NCI-H460 (cell line): ENCODE measurements around the gene MTHFD2L. TPM values are rescaled to one million over a fixed set of nuclear protein-coding genes. Genes with fewer than 3 reads are reported as not detected.

Experiments
- DNase-seq: peaks from one replicate; pipeline ENCODE4 v3.0.0-alpha.2; 2016; ENCODE audit warnings: low read depth; ENCODE audit errors: extremely low read depth
- total RNA-seq: library from RNA; depleted of rRNA; stranded (reverse); fragments of >200 nt; shearing (Covaris generic); gene quantifications from 2 replicates; pipeline ENCODE4 v1.2.3, GENCODE V29; 2014

The MTHFD2L gene
- total RNA-seq, 1 experiment from 2014 or later: 57.6 TPM

DNA sequence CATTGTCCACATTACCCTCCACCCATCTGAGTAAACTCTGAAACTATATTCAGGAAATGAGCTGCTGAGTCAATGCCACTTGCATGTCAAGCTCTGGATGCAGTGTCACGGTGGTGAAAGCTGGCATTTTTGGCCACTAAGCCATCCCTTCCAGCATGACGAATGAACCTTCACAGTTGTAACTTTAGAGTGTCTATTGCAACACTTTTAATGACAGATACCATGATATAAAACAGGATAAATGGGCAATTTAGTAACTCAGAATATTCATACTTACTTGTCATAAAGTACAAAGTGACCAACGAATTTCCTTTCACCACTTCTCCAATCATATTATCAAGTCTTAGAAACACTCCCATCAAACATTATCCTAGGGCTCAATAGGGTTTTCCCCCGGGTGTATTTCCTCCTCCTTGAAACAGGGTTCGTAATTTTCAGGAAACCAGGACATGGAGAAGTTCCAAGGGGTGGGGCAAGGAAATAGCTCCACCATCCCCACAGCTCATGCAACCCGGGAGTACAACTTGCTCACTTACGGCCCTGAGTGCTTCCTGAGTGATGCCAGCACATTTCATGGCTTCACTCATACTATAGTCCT is 73.1 kb downstream of the MTHFD2L start:
- DNase-seq: peak; percentile 97

DNA sequence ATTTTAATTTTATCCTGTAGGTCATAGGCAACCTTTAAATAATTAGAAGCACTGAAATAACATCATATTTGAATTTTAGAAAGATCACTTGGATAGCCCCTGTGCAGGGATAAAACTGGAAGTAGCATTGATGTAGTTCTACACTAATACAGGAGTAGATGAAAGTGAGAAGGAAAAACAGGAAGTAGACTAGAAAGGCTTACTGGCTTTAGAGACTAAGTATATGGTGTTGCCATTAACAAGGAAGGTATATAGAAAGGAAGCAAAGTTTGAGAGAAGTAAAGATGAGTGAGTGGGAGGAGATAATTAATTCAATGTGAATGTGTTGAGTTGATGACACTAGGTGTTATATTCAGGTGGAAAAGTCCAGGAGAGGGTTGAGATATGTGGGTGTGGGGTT is 77.2 kb downstream of the MTHFD2L start:
- no peak for DNase-seq

DNA sequence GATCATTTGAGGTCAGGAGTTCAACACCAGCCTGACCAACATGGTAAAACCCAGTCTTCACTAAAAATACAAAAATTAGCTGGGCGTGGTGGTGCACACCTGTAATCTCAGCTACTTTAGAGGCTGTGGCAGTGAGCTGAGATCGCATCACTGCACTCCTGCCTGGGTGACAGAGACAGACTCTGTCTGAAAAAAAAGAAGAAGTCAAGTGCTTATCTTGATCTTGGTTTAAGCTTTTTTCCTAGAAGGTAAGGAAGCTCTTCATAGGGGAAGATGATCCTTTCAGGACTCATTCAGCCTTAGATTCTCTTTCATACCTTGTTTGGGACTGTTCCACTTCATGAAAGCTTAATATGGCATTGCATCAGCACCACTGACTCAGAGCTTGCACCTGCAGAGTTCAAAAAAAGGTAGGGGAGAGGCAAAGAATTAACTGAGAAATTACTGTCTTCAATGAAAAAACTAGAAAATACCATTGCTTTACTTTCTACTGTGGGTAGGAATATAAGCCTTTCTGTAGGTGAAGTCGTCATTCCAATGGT is 79.6 kb downstream of the MTHFD2L start:
- DNase-seq: no peak

DNA sequence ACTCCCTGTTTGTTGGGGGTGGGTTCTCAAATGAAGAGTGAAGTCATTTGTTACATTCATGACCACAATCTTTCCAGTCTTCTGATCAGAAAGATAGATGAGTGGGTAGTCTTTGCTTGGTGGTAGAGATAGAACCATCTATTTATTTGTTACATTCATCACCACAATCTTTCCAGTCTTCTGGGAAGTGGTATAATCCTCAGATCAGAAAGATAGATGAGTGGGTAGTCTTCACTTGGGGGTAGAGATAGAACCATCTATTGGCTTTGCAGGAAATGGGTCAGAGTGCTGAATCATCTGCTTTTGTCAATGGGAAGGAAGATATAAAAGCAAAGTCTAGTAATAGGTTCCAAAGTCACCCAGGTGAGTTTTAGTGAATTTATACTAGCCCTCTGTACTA is 86.1 kb downstream of the MTHFD2L start:
- DNase-seq: no peak

DNA sequence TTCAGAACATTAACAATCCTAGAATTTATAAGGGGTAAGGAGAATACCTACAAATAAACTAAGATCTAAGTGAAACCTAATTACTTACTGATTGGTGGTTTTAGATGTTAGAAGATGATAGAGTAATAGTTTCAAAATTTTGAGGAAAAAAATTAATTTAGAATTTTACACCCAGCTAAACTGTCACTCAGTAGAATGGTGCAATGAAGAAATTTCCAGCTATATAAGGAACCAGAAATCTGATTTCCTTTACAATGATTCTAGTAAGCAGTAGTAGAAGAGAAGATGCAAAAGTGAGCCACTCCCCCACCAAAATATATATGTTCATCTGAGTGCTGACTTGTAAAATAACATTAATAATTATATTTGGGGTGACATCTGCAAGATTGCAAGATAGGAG is 95.0 kb downstream of the MTHFD2L start:
- DNase-seq: no peak

DNA sequence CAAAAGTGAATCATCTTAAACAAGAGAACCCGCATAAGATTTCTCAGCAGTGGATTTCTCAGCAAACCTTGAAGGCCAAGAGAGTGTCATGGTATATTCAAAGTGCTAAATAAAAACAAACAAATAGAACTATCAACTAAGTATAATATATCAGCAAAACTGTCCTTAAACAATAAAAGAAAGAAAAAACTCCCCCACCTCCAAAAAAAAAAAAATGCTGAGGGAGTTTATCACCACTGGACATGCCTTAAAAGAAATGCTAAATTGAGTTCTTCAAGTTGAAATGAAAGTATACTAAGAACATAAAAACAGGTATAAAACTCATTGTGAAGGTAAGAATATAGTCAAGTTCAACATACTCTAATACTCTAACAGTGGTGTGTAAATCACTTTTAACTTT is 96.5 kb downstream of the MTHFD2L start:
- no peak for DNase-seq

DNA sequence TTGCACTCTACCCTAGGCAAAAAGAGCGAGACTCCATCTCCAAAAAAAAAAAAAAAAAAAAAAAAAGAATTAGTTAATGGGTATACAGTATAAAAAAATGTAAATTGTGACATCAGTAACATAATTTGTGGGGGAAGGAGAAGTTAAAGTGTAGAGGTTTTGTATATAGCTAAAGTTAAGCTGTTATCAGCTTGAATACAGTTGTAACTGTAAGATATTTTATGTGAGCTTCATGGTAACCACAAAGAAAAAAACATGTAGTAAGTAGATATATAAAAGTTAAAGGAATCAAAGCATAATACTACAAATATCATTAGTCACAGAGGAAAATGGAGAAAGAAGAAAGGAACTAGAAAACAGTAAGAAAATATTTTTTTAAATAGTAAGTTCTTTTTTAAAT is 97.2 kb downstream of the MTHFD2L start:
- no peak for DNase-seq

DNA sequence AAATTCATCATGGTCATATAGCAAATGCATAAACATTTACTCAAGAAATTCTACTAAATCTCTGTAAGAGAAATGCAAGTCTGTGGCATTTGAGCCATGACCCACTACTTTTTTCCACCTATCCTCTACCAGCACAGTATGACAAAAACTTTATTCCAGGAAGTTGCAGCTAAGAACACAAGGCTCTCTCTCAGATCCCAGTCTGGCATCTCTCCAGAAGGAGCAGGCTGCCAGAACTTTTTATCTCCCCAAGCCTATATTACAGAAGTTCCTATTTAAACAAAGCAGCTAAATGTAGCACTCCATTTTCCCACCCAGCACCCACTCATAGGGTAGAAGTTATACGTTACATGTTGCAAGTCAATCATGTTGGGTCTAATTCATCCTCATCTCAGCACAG is 101.0 kb downstream of the MTHFD2L start:
- DNase-seq: no peak

DNA sequence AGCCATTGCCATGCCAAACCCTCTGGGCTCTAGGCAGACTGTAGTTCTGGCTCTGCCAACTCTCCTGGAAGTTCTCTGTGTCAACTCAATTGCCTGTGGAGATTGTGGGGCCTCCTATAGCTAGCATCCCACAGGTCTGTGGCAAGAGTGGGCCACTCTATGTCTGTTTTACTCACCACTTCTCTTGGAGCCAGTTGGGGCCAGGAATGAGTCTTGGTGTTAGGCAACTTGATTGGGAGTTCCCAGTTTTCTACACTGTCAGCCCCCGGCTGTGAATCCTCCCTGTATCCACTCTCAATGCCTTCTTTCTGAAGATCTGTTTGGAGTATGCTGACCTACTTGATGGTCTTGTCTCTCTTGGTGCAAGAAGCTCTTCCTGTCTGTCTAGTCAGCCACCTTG is 102.1 kb downstream of the MTHFD2L start:
- no peak for DNase-seq

DNA sequence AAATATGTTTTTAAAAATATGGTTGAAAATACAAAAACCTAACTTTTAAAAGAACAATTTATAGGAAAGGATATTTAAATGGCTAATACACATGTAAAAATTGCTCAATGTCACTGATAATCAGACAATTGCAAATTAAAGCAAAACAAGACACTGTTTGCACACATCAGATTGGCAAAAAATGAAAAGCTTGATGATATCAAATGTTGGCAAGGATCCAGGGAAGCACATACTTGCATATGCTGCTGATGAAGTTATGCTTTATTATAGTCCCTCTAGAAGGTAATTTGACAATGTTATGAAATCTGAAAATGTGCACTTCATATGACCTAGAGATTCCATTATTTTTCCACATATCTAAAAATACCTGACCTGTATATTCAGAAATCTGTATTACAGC is 104.6 kb downstream of the MTHFD2L start:
- DNase-seq: no peak

DNA sequence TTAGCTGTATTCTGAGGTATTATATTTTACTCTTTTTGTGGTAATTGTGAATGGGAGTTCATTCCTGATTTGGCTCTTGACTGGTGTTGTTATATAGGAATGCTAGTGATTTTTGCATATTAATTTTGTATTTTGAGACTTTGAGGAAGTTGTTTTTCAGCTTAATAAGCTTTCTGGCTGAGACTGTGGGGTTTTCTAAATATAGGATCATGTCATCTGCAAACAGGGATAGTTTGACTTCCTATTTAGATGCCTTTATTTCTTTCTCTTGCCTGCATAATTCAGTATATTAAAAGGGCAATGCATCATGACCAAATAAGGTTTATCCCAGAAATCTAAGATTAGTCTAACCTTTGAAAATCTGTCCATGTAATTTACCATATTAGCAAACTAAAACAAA is 105.6 kb downstream of the MTHFD2L start:
- DNase-seq: no peak

DNA sequence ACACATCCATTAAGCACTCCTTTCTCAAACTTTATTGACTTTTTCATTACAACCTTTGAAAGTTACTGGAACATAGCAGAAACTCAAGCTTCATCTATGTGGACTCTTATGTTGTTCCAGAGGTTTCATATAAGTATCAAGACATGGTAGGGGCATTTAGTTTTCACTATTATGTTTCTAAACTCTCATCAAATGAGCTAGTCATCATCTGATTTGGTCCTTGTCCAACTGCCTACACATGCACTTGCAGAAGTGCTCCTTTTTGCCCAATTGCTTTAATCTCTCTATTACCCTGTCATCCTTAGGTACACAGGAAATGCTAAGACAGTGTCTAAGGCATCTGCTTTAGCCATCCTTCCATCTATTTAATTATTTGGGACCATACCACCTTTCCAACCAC is 108.2 kb downstream of the MTHFD2L start:
- DNase-seq: no peak

DNA sequence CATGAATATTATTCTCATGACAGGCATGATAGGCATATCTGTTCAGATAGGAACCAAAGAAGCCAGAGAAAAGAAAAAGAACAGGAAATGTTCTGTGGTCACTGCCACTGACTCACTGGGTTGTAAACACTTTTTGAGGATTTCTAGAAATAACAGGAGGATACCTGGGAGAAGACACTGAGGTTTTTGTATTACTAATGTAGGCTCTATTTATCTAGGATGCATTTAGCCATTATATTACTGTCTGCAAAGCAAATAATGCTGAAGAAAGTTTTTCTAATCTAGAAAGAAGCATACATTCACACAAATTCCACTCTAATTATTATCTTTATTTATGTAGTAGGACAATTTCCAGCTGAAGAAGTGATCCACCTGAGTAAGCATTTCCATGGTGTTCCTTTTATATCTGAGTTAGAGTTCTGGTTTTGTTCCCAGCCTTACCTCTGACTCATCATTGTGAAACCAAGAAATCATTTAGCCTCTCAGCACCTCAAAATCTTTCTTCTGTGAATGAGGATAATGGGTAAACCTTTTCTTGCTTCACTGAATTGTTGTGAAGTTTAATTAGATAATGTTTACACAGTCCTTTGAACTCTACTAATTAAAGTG is 110.2 kb downstream of the MTHFD2L start:
- no peak for DNase-seq

DNA sequence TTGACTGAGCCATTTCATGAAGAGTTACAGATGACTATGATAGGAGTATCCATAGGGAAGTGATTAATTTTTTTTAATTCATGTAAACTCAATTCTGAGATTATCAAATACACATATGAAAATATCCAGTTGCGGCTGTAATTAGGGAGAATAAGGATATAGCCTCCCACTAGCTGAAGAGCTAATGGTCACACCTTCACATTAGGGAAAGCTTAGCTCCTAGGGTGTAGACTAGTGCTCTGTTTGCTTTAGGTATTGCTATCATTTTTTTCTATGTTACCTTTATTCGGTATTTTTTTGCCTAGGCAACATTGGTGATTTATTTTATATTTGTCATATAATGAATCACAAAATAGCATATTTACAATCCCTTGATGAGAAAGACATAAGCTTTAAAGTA is 110.7 kb downstream of the MTHFD2L start:
- no peak for DNase-seq

DNA sequence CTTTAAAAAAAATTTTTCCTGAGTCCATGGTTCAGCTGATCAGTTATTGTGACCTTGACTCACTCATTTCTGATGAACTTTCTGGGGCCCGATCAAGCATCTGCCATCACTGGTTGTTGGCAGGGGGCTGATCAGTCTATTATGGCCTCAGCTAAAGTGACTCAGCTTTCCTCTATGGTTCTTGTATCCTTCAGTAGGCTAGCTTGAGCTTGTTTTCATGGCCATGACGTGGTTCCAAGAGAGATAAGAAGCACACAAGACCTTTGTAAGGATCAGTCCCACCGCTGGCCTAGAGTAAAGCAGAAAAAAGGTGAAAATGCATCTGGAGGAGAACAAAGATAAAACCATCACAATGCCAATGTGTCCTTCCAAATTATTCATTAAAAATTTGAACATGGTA is 120.6 kb downstream of the MTHFD2L start:
- no peak for DNase-seq

DNA sequence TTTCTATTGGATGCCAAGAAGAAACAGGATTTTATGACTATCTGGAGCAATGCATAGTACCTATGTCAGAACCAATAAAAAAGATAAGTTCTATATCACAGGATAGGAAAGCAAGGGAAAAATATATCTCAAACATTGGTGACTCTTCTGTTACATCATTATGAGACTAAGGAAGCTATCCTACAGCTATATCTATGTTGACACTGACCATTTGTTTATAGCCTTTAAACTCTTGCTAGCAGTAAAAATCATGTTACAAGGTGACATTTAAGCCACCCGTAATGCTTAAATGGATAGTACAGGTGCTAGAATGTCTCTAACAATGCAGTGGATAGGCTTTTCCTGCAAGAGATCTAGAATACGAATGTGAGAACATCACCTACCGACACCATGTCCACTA is 121.8 kb downstream of the MTHFD2L start:
- no peak for DNase-seq

DNA sequence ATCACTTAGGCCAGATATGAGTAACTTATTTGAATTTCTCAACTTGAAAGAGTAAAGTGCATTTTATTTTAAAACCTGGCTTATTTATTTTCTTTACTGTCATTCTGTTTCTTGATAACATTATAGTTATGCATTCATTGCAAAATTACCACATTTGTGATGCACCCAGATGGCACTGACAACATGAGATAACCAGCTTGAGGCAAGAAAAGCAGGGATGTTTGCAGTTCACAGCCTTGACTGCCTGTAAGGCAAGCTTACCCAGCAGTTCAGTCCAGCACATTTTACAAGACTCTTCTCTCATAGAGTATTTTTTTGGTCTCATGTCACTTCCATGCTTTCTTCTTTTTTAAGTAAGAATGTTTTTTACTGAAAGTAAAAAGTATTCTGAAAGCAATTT is 125.0 kb downstream of the MTHFD2L start:
- no peak for DNase-seq

DNA sequence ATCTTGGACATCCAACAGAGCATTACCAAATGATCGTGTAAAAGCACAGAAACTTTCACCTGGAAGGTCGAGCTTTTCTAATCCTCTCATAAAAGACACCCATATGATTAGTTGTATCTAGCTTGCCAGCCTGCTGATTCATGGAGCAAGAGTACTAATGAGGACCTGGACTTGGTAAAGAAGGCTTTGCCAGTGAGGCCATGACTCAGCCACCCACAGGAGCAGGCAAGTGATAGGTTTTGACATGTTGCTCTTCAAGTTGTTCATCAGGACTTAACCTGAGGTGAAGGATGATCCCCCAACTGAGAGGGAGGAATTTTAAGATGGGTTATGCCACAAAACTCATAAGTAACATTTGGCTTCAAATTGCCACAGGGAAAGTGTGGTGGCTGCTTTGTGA is 125.7 kb downstream of the MTHFD2L start:
- peak; percentile 44 for DNase-seq

DNA sequence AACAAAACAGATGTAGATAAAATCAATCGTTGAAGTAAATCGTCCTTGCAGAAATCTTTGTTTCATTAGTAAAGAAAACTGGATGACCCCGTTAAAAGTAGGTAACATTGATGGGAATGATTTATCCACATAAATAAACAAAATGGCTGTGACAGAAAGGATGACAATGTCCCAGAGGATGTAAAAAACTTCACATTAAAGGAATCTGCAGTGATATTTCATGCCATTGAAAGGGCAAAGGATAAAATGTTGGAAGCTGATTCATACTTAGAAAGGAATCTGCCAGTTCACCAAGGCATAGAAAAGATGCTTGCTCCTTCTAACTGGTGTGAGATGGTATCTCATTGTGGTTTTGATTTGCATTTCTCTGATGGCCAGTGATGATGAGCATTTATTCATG is 126.1 kb downstream of the MTHFD2L start:
- peak; percentile 48 for DNase-seq

DNA sequence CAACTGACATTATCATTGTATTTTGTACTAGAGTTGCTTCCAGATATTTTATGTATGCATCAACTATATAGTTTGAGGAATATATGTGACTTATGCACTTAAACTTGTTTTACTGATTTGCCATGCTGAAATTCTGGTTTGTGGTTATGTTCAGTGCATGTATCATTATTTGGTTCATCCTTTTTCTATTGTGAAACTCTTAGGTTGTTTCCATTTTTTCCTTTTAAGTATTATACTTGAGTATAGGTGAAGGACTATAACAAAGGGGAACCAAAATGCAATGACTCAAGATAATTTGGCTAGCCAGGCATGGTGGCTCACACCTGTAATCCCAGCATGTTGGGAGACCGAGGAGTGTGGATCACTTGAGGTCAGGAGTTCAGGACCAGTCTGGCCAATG is 129.2 kb downstream of the MTHFD2L start:
- no peak for DNase-seq

DNA sequence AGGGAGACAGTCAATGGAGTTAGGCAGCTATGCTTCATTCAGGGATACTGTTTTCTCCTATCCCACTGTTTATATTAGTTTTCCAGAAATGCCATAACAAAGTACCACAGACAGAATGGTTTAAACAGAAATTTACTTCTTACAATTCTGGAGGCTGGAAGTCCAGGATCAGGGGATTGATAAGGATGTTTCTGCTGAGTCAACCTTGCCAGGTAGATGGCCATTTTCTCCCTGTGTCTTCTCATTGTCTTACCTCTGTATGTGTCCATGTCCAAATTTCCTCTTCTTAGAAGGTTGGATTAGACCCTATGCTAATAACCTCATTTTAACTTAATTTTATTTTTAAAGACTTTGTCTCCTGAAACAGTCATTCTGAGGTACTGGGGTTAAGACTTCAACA is 129.9 kb downstream of the MTHFD2L start:
- no peak for DNase-seq

DNA sequence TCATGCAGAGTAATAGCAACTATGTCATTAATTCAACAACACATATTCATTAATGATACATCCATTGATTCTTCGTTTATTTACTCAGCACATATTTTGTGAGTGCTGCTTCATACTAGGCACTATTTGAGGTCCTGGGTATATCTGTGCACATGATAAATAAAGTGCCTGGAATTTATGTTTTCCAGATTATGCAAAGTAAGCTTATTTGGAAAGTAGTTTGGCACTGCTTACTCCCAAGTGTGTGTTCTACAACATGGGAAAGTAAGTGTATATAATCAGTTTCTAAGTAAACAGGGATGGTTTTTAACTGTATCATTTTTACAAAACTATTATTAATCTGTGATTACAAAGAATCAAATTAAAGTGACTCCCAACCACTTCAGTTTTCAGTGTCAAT is 133.6 kb downstream of the MTHFD2L start:
- DNase-seq: no peak
